ENCODE data around the gene TNNI2.

DNA sequence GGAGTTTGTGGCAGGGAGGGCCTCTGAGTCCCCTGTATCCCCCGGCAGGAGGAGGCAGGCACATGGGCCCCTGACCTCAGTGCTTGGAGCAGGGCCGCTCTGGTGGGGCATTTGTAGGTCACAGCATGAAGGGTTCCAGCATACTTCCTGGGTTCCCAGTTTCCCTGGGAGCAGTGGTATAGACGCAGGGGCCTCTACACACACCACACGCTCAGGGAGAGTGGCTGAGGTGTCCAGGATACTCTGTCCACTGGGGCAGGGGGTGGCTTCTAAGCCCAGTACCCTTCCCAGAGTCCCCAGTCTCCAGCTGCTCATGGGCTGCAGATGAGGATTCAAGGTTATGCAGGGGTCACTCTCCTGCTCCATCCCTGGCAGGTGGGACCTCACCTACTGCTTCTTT, 20.2 kb downstream of the TNNI2 start:
- TF ChIP-seq, protein P1, sequence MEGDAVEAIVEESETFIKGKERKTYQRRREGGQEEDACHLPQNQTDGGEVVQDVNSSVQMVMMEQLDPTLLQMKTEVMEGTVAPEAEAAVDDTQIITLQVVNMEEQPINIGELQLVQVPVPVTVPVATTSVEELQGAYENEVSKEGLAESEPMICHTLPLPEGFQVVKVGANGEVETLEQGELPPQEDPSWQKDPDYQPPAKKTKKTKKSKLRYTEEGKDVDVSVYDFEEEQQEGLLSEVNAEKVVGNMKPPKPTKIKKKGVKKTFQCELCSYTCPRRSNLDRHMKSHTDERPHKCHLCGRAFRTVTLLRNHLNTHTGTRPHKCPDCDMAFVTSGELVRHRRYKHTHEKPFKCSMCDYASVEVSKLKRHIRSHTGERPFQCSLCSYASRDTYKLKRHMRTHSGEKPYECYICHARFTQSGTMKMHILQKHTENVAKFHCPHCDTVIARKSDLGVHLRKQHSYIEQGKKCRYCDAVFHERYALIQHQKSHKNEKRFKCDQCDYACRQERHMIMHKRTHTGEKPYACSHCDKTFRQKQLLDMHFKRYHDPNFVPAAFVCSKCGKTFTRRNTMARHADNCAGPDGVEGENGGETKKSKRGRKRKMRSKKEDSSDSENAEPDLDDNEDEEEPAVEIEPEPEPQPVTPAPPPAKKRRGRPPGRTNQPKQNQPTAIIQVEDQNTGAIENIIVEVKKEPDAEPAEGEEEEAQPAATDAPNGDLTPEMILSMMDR (optimal IDR thresholded peaks at IDR 0.05 in 1 of 3, IDR thresholded peaks at IDR 0.05 in 1 of 3, conservative IDR thresholded peaks at IDR 0.05 in 1 of 3; ENCODE audit: extremely low read depth in 1 of 3, insufficient read depth in 2 of 3, low read length in 3 of 3) = no peak
- no peak for TF ChIP-seq EZH2 (IDR thresholded peaks at IDR 0.05; ENCODE audit: low read length)
